Mesothelial cell of epicardium (in vitro differentiated cells): ENCODE results near the gene MYO1D. TPM values are rescaled to one million over a fixed set of nuclear protein-coding genes. Genes with fewer than 3 reads are reported as not detected.
"Not testable (repeated sequence)": the region's sequence is repeated elsewhere in the genome, so short reads cannot be mapped to it uniquely, and the experiment has no call there.

Experiments
- DNase-seq, 2 experiments: peaks; one replicate each; pipeline ENCODE4 v3.0.0; 2021; ENCODE audit warnings: low spot score in 2 of 2; ENCODE audit not compliant: unreplicated experiment in 2 of 2
- H3K27ac Mint-ChIP-seq: 2 replicates; pipeline ENCODE4 v1.8.0; 2021; ENCODE audit warnings: mixed read lengths
- H3K27me3 Mint-ChIP-seq: 2 replicates; pipeline ENCODE4 v1.8.0; 2021; ENCODE audit warnings: low read depth, mixed read lengths
- H3K36me3 Mint-ChIP-seq: 2 replicates; pipeline ENCODE4 v1.8.0; 2021; ENCODE audit warnings: mixed read lengths
- H3K4me1 Mint-ChIP-seq: 2 replicates; pipeline ENCODE4 v1.8.0; 2021; ENCODE audit warnings: mixed read lengths
- H3K4me3 Mint-ChIP-seq: 2 replicates; pipeline ENCODE4 v1.8.0; 2021; ENCODE audit warnings: mild to moderate bottlenecking, moderate library complexity, mixed read lengths
- H3K9me3 Mint-ChIP-seq: 2 replicates; pipeline ENCODE4 v1.8.0; 2021; ENCODE audit warnings: mixed read lengths
- total RNA-seq: library from RNA; stranded (reverse); gene quantifications from 3 replicates; pipeline ENCODE4 v1.2.1, GENCODE V29; 2021
- TF ChIP-seq, protein P1 (sequence below): fragments of 200-600 bp; sonication (generic); IDR thresholded peaks from one replicate; pipeline ENCODE4 v1.5.0; 2021; ENCODE audit warnings: antibody characterized with exemption; ENCODE audit not compliant: unreplicated experiment

Gene MYO1D
- total RNA-seq, 1 donor from 2014 or later, result 48.6 TPM

- TF ChIP-seq, protein P1, sequence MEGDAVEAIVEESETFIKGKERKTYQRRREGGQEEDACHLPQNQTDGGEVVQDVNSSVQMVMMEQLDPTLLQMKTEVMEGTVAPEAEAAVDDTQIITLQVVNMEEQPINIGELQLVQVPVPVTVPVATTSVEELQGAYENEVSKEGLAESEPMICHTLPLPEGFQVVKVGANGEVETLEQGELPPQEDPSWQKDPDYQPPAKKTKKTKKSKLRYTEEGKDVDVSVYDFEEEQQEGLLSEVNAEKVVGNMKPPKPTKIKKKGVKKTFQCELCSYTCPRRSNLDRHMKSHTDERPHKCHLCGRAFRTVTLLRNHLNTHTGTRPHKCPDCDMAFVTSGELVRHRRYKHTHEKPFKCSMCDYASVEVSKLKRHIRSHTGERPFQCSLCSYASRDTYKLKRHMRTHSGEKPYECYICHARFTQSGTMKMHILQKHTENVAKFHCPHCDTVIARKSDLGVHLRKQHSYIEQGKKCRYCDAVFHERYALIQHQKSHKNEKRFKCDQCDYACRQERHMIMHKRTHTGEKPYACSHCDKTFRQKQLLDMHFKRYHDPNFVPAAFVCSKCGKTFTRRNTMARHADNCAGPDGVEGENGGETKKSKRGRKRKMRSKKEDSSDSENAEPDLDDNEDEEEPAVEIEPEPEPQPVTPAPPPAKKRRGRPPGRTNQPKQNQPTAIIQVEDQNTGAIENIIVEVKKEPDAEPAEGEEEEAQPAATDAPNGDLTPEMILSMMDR, result no peak
- Mint-ChIP-seq H3K4me3 (no peak overlapping the region), H3K36me3 (peaks cover 54% of the 10 kb centered on the region), H3K9me3 (peaks cover 43% of the 10 kb centered on the region), H3K27ac (no peak overlapping the region), H3K4me1 (no peaks in the 10 kb centered on the region), H3K27me3 (no peaks in the 10 kb centered on the region)
- DNase-seq, result no peak
These were observed 230.0 kb downstream of the MYO1D start for GRCh38 chr17:32646941-32647340.

GRCh38 chr17:32641514-32641913 lies 235.4 kb downstream of the MYO1D start:
- H3K4me3 Mint-ChIP-seq, H3K27ac Mint-ChIP-seq, H3K27me3 Mint-ChIP-seq, DNase-seq, H3K4me1 Mint-ChIP-seq: not testable (repeated sequence)
- Mint-ChIP-seq H3K9me3 (peaks cover 25% of the 10 kb centered on the region), H3K36me3 (peaks cover 30% of the 10 kb centered on the region)

GRCh38 chr17:32636598-32637218 lies 240.2 kb downstream of the MYO1D start:
- no peaks in the 10 kb centered on the region for H3K27me3 Mint-ChIP-seq
- H3K27ac Mint-ChIP-seq, result no peak overlapping the region
- peaks cover 7% of the 10 kb centered on the region for H3K9me3 Mint-ChIP-seq
- no peak overlapping the region for H3K4me3 Mint-ChIP-seq
- TF ChIP-seq, protein P1, result no peak
- DNase-seq, result no peak
- no peaks in the 10 kb centered on the region for H3K4me1 Mint-ChIP-seq
- peaks cover 10% of the 10 kb centered on the region for H3K36me3 Mint-ChIP-seq

- Mint-ChIP-seq H3K4me3 (no peak overlapping the region), H3K27me3 (no peaks in the 10 kb centered on the region), H3K27ac (no peak overlapping the region), H3K36me3 (peaks cover 11% of the 10 kb centered on the region), H3K9me3 (no peaks in the 10 kb centered on the region), H3K4me1 (no peaks in the 10 kb centered on the region)
- DNase-seq, result no peak
- TF ChIP-seq, protein P1, result no peak
These were observed 242.8 kb downstream of the MYO1D start for GRCh38 chr17:32634167-32634566.

GRCh38 chr17:32631341-32632096 lies 245.4 kb downstream of the MYO1D start:
- H3K4me1 Mint-ChIP-seq, result peaks cover 9% of the 10 kb centered on the region
- TF ChIP-seq, protein P1, result no peak
- no peak overlapping the region for H3K4me3 Mint-ChIP-seq
- no peaks in the 10 kb centered on the region for H3K27me3 Mint-ChIP-seq
- H3K27ac Mint-ChIP-seq, result no peak overlapping the region
- peaks cover 6% of the 10 kb centered on the region for H3K36me3 Mint-ChIP-seq
- DNase-seq, result no peak
- no peaks in the 10 kb centered on the region for H3K9me3 Mint-ChIP-seq

- no peak overlapping the region for H3K4me3 Mint-ChIP-seq
- peaks cover 10% of the 10 kb centered on the region for H3K4me1 Mint-ChIP-seq
- peaks cover 6% of the 10 kb centered on the region for H3K36me3 Mint-ChIP-seq
- DNase-seq, result no peak
- H3K27ac Mint-ChIP-seq, result no peak overlapping the region
- TF ChIP-seq, protein P1, result no peak
- H3K9me3 Mint-ChIP-seq, result no peaks in the 10 kb centered on the region
- no peaks in the 10 kb centered on the region for H3K27me3 Mint-ChIP-seq
These were observed 247.2 kb downstream of the MYO1D start for GRCh38 chr17:32629563-32630190.
